Neuronal stem cell (in vitro differentiated cells): ENCODE data around the gene HPX.

Experiments
- DNase-seq: peaks from one replicate; pipeline ENCODE4 v3.0.0-alpha.2; 2013; ENCODE audit warnings: low spot score
- H2AFZ ChIP-seq: one replicate; pipeline ENCODE4 v1.6.1; 2013; ENCODE audit warnings: mild to moderate bottlenecking, low read length, inconsistent platforms
- H2AK5ac ChIP-seq: 2 replicates; pipeline ENCODE4 v1.6.1; 2013; ENCODE audit warnings: low read depth, mild to moderate bottlenecking, inconsistent platforms, low read length, moderate library complexity, mixed read lengths
- H2BK120ac ChIP-seq: 2 replicates; pipeline ENCODE4 v1.6.1; 2013; ENCODE audit warnings: low read depth, mild to moderate bottlenecking, inconsistent platforms, low read length, moderate library complexity, mixed read lengths
- H2BK12ac ChIP-seq: one replicate; pipeline ENCODE4 v1.6.1; 2013; ENCODE audit warnings: low read length, inconsistent platforms
- H2BK15ac ChIP-seq: 2 replicates; pipeline ENCODE4 v1.6.1; 2013; ENCODE audit warnings: mild to moderate bottlenecking, low read length, inconsistent platforms, mixed read lengths
- H2BK5ac ChIP-seq: one replicate; pipeline ENCODE4 v1.6.1; 2013; ENCODE audit warnings: inconsistent platforms, mild to moderate bottlenecking, low read length, moderate library complexity
- H3K14ac ChIP-seq: one replicate; pipeline ENCODE4 v1.6.1; 2013; ENCODE audit warnings: low read length, inconsistent platforms
- H3K18ac ChIP-seq: 2 replicates; pipeline ENCODE4 v1.6.1; 2013; ENCODE audit warnings: low read length, inconsistent platforms
- H3K23ac ChIP-seq: 2 replicates; pipeline ENCODE4 v1.6.1; 2013; ENCODE audit warnings: low read depth, mild to moderate bottlenecking, mixed read lengths, low read length, inconsistent platforms; ENCODE audit not compliant: poor library complexity
- H3K27ac ChIP-seq: replicated peaks from 3 replicates; pipeline ENCODE4 v1.5.1; 2013; ENCODE audit warnings: low read length, inconsistent platforms
- H3K27me3 ChIP-seq, 3 experiments: 2 replicates each; pipeline ENCODE4 v1.6.1; 2013; ENCODE audit warnings: low read length in 3 of 3, mild to moderate bottlenecking in 2 of 3, inconsistent platforms in 1 of 3, low read depth in 1 of 3, mixed read lengths in 1 of 3, moderate library complexity in 1 of 3; ENCODE audit not compliant: control insufficient read depth in 3 of 3, insufficient read depth in 3 of 3
- H3K36me3 ChIP-seq, 2 donors: replicated peaks in 1 of 2; 2 replicates each; pipeline ENCODE4 v1.6.1; 2013; ENCODE audit warnings: low read length in 2 of 2; ENCODE audit not compliant: control insufficient read depth in 2 of 2, insufficient read depth in 2 of 2
- H3K4ac ChIP-seq: 2 replicates; pipeline ENCODE4 v1.6.1; 2013; ENCODE audit warnings: inconsistent platforms, mild to moderate bottlenecking, low read length, moderate library complexity
- H3K4me1 ChIP-seq, 2 donors: 1 replicate in 1 of 2; 2 replicates in 1 of 2; pipeline ENCODE4 v1.6.1; 2013; ENCODE audit warnings: low read length in 2 of 2, low read depth in 1 of 2; ENCODE audit not compliant: control insufficient read depth in 2 of 2, insufficient read depth in 1 of 2
- H3K4me2 ChIP-seq: one replicate; pipeline ENCODE4 v1.6.1; 2013; ENCODE audit warnings: mild to moderate bottlenecking, low read length, inconsistent platforms; ENCODE audit not compliant: insufficient read depth, poor library complexity, severe bottlenecking
- H3K4me3 ChIP-seq, 2 donors: 2 replicates each; pipeline ENCODE4 v1.5.1; 2013; ENCODE audit warnings: low read length in 2 of 2, mild to moderate bottlenecking in 2 of 2, inconsistent platforms in 1 of 2, moderate library complexity in 1 of 2
- H3K79me1 ChIP-seq: one replicate; pipeline ENCODE4 v1.6.1; 2013; ENCODE audit warnings: low read depth, mild to moderate bottlenecking, inconsistent platforms, low read length, moderate library complexity
- H3K9ac ChIP-seq: one replicate; pipeline ENCODE4 v1.6.1; 2013; ENCODE audit warnings: mild to moderate bottlenecking, low read depth, low read length, inconsistent platforms; ENCODE audit not compliant: poor library complexity
- H3K9me3 ChIP-seq, 2 donors: replicated peaks in 1 of 2; 2 replicates each; pipeline versions ENCODE3 to v1.6.1; 2013; ENCODE audit warnings: low read length in 2 of 2, mild to moderate bottlenecking in 2 of 2, inconsistent platforms in 1 of 2, low read depth in 1 of 2, mixed read lengths in 1 of 2, moderate library complexity in 1 of 2; ENCODE audit not compliant: control insufficient read depth in 2 of 2, insufficient read depth in 1 of 2
- H4K8ac ChIP-seq: one replicate; pipeline ENCODE4 v1.6.1; 2013; ENCODE audit warnings: low read depth, mild to moderate bottlenecking, inconsistent platforms, low read length, moderate library complexity
- H4K91ac ChIP-seq: one replicate; pipeline ENCODE4 v1.6.1; 2013; ENCODE audit warnings: low read length, low read depth, mild to moderate bottlenecking, inconsistent platforms; ENCODE audit not compliant: poor library complexity
- WGBS, 2 donors: extraction: QIAGEN DNeasy Blood & Tissue Kit; methylation state at CpG; one replicate each; pipeline ENCODE4 v1.1.7; 2013; ENCODE audit warnings: missing lambda C conversion rate in 2 of 2, mixed read lengths in 1 of 2; ENCODE audit not compliant: insufficient read length in 2 of 2, insufficient replicate concordance in 1 of 2; ENCODE audit errors: extremely low coverage in 2 of 2; 5-methylcytosine and 5-hydroxymethylcytosine counted together

The HPX gene

GRCh38 chr11:6417907-6418556 is 22.8 kb downstream of the HPX start:
- H3K9me3 ChIP-seq = no peaks in the 10 kb centered on the region
- H3K4me2 ChIP-seq = peak overlapping the region; percentile 64
- no peak overlapping the region for H4K91ac ChIP-seq
- H2BK15ac ChIP-seq = peak overlapping the region; percentile 78
- no CpG with 5 or more reads among the region's 7 CpGs for WGBS, 2 donors
- peak overlapping the region; percentile 100 for H2AFZ ChIP-seq
- no peak overlapping the region for H2BK5ac ChIP-seq
- peaks cover 0 to 2% (median 0%) of the 10 kb centered on the region in 3 experiments for H3K27me3 ChIP-seq
- H3K18ac ChIP-seq = peak overlapping the region; percentile 19
- peak overlapping the region; percentile 30 for H2AK5ac ChIP-seq
- H3K79me1 ChIP-seq = peaks cover 6% of the 10 kb centered on the region
- H3K27ac ChIP-seq = no peak overlapping the region
- H3K9ac ChIP-seq = peak overlapping the region; percentile 93
- no peak overlapping the region for H3K14ac ChIP-seq
- H3K4ac ChIP-seq = no peak overlapping the region
- H3K36me3 ChIP-seq = no peaks in the 10 kb centered on the region
- H2BK120ac ChIP-seq = no peak overlapping the region
- no peak overlapping the region for H2BK12ac ChIP-seq
- H4K8ac ChIP-seq = no peak overlapping the region
- H3K4me3 ChIP-seq = peak overlapping the region; percentile 90 to 97
- no peak overlapping the region for H3K23ac ChIP-seq
- no peak for DNase-seq
- H3K4me1 ChIP-seq = peaks cover 3 to 7% of the 10 kb centered on the region in 2 donors

GRCh38 chr11:6415797-6416196 is 25.0 kb downstream of the HPX start:
- H3K36me3 ChIP-seq = peaks cover 3 to 6% of the 10 kb centered on the region in 2 donors
- H4K8ac ChIP-seq = no peak overlapping the region
- no peak overlapping the region for H2AFZ ChIP-seq
- peaks cover 0 to 2% (median 0%) of the 10 kb centered on the region in 3 experiments for H3K27me3 ChIP-seq
- no peak overlapping the region for H3K14ac ChIP-seq
- no CpG with 5 or more reads among the region's 6 CpGs for WGBS, 2 donors
- no peak overlapping the region for H2BK120ac ChIP-seq
- peaks cover 3 to 7% of the 10 kb centered on the region in 2 donors for H3K4me1 ChIP-seq
- no peak overlapping the region for H3K18ac ChIP-seq
- H2BK5ac ChIP-seq = no peak overlapping the region
- no peak overlapping the region for H2BK12ac ChIP-seq
- no peaks in the 10 kb centered on the region for H3K9me3 ChIP-seq
- no peak overlapping the region for H3K9ac ChIP-seq
- H3K79me1 ChIP-seq = peaks cover 10% of the 10 kb centered on the region
- H3K23ac ChIP-seq = no peak overlapping the region
- no peak overlapping the region for H2AK5ac ChIP-seq
- no peak overlapping the region for H3K27ac ChIP-seq
- DNase-seq = no peak
- H4K91ac ChIP-seq = no peak overlapping the region
- no peak overlapping the region for H3K4ac ChIP-seq
- H2BK15ac ChIP-seq = no peak overlapping the region
- H3K4me3 ChIP-seq = no peak overlapping the region
- H3K4me2 ChIP-seq = no peak overlapping the region

DNA sequence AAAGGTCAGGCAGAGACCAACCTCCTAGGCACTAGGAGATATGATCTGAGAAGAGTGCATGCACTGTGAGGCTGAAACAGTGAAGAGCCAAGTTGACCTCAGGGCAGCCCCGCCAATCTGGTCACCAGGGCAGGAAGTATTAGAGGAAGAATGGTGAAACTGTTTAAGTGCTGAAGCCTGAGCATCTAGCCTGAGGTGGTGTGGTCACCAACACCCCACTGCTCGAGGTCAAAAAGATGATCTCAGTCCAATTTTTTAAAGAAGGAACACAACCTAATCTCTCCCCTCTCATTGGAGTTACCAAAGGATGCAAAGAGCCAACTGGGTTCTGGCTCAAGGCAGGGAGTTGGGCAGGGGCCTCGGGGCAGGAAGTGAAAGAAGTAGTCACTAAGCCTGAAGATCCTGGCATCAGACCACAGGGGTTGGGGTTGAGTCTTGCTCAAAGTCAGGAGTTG is 25.9 kb downstream of the HPX start:
- Histone ChIP-seq H3K79me1 (peaks cover 10% of the 10 kb centered on the region), H3K4me1 (peaks cover 3 to 7% of the 10 kb centered on the region in 2 donors), H2AK5ac (no peak overlapping the region), H3K27me3 (no peaks in the 10 kb centered on the region), H2BK5ac (no peak overlapping the region), H3K23ac (no peak overlapping the region), H4K91ac (no peak overlapping the region), H3K27ac (no peak overlapping the region), H3K14ac (no peak overlapping the region), H3K4ac (no peak overlapping the region), H3K9me3 (no peaks in the 10 kb centered on the region), H2BK15ac (no peak overlapping the region), H3K18ac (no peak overlapping the region), H2AFZ (no peak overlapping the region), H3K4me3 (no peak overlapping the region), H3K9ac (no peak overlapping the region), H2BK120ac (no peak overlapping the region), H3K36me3 (peaks cover 10 to 15% of the 10 kb centered on the region in 2 donors), H3K4me2 (no peak overlapping the region), H2BK12ac (no peak overlapping the region), H4K8ac (no peak overlapping the region)
- WGBS, 2 donors = no CpG with 5 or more reads among the region's 3 CpGs
- DNase-seq = no peak

DNA sequence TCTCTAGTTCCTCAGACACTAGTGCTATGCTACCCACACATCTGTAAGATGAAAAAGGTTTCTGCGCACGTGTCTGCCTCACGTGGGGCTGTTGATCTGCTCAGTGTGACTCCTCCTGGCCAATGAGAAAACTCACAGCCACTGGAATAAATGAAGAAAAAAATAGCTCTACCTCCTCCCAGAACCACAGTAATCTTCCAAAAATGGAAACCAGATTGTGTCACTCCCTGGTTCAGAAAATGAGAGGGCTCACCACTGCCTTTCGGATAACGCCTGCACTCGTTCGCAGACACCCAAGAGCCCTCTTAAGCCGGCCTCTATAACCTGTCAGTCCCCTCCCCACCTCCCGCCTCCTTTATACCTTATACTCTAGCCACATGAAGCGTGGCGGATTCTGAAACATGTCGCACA is 27.0 kb downstream of the HPX start:
- Histone ChIP-seq H2BK120ac (no peak overlapping the region), H3K4me1 (peaks cover 3 to 5% of the 10 kb centered on the region in 2 donors), H2BK5ac (no peak overlapping the region), H3K4me3 (no peak overlapping the region), H3K4ac (no peak overlapping the region), H4K8ac (no peak overlapping the region), H4K91ac (no peak overlapping the region), H3K9ac (no peak overlapping the region), H3K14ac (no peak overlapping the region), H2BK12ac (no peak overlapping the region), H3K4me2 (no peak overlapping the region), H3K9me3 (no peaks in the 10 kb centered on the region), H2BK15ac (no peak overlapping the region), H2AK5ac (no peak overlapping the region), H3K27ac (no peak overlapping the region), H3K18ac (no peak overlapping the region), H3K27me3 (no peaks in the 10 kb centered on the region), H3K36me3 (peaks cover 12 to 26% of the 10 kb centered on the region in 2 donors), H3K23ac (no peak overlapping the region), H3K79me1 (peaks cover 8% of the 10 kb centered on the region), H2AFZ (no peak overlapping the region)
- no peak for DNase-seq
- WGBS, 2 donors = no CpG with 5 or more reads among the region's 12 CpGs
